ENCODE results near the gene NUDT16L1. TPM values are rescaled to one million over a fixed set of nuclear protein-coding genes. Genes with fewer than 3 reads are reported as not detected.
"Not testable (repeated sequence)": the region's sequence is repeated elsewhere in the genome, so short reads cannot be mapped to it uniquely, and the experiment has no call there.

Gene NUDT16L1
- polyA plus RNA-seq: 10 to 100 TPM; 22.0 to 47.2 (median 31.0) TPM

DNA sequence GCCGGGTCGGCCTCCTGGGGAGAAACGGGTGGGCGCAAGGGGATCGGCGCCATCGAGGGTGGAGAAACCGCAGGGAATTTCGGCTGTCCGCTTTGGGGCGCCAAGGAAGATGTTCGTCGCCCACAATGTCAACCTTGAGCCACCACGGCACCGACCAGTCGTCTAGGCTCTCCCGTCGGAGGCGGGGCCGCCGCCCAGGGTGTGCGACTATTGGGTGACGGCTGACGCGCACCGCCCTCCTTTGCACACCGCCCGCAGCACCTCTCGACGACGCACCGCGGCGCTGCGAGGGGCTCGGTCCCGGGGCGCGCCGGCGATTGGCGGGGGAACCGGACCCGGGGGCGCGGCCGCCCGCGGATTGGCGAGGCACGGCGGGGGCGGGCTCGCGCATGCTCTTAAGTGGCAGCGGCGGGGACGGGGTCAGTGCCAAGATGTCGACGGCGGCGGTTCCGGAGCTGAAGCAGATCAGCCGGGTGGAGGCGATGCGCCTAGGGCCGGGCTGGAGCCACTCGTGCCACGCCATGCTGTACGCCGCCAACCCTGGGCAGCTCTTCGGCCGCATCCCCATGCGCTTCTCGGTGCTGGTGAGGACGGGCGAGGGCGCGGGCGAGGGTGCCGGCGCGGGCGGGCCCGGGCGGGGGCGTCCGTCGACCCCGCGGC is at the start of gene NUDT16L1:
Gene NUDT16L1, plus strand, starts transcription at position 267 of the 660 bp plus-strand sequence. Its CDS starts 165 bp downstream, at position 432.
- WGBS, 3 donors: 0 to 1% (median 1%) methylated on average over 52 to 91 of the region's 91 CpGs
- no peak within 1 kb of the TSS for H3K27ac ChIP-seq (ENCODE audit: low read depth, low read length)

DNA sequence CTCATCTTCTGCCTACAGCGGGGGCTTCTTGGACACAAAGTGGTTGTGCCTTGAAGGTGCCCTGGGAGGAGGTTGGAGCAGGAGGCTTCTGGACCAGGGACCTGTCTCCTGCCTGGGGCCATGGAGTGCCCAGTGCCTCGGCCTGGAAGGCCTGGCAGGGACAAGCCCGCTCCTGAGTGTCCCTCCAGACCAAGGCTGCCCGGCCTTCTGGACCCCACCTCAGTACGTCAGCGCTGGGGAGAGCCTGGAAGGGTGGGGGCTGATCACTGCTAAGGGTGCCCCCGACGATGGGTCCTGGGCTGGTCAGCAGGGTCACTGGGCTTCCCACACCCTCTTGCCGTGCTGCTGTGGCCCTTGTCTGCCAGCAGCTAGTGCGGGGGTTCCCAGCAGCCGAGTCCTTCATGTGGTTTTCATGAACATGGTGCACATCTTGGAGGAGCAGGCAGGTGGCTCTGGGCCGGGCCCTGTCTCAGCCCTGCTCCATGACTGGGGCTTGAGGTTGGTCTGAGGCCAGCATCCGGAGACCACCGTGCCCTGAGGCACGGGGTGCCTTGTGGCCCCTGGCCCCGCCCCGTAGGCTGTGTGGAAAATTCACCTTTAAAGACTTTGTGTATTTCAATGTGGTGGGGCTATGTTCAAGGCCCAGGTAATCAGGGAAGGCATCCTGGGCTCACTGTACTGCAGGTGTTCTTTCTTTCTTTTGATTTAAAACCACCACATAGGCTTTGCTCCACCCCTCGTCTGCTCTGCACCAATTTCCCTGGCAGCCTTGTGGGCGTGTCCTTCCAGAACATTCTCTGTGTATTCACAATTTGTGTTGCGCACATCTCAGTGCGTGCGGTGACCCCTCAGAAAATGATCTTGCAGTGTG is 46.4 kb upstream of the NUDT16L1 start:
- whole genome bisulfite sequencing, 3 donors: 93 to 96% (median 95%) methylated on average over 22 of the region's 22 CpGs
- no peak overlapping the region for H3K27ac ChIP-seq (ENCODE audit: low read depth, low read length)

DNA sequence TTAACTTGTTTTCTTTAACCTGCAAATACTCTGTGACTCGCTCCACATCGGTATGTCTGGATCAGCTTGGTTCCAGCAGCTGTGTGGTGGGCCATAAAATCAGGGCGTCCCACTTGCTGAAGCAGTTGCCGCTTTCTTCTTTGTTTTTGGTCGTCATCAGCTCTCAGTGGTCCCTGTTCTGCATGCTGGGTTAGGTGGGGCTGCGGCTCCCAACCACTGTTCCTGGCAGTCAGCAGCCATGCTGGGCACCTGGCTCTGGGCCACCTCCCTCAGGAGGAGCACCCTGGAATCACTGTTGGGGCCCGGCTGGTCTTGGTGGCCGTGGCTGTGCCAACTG is 45.8 kb upstream of the NUDT16L1 start:
- WGBS, 3 donors: 95 to 98% (median 96%) methylated on average over 8 of the region's 8 CpGs
- H3K27ac ChIP-seq (ENCODE audit: low read depth, low read length): no peak overlapping the region

DNA sequence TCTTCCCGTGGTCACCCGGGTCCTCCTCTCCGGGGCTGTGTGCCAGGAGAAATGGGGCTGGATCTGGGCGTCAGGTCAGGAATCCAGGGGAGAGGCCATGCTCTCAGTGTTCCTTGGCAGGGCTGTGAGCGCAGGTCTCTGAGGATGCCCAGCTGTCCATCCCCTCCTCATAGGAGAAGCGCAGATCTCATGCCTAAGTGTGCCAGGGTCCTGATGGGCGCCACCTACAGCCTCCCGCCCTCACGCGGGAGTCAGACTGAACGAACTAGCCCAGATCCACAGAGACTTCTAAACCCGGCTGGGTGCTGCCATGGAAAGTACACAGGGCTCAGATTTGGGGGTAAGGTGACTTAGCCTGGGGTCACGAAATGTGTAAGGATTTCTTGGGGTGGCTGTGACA is 44.4 kb upstream of the NUDT16L1 start:
- WGBS, 3 donors: 69 to 94% (median 86%) methylated on average over 13 of the region's 13 CpGs
- no peak overlapping the region for H3K27ac ChIP-seq (ENCODE audit: low read depth, low read length)

DNA sequence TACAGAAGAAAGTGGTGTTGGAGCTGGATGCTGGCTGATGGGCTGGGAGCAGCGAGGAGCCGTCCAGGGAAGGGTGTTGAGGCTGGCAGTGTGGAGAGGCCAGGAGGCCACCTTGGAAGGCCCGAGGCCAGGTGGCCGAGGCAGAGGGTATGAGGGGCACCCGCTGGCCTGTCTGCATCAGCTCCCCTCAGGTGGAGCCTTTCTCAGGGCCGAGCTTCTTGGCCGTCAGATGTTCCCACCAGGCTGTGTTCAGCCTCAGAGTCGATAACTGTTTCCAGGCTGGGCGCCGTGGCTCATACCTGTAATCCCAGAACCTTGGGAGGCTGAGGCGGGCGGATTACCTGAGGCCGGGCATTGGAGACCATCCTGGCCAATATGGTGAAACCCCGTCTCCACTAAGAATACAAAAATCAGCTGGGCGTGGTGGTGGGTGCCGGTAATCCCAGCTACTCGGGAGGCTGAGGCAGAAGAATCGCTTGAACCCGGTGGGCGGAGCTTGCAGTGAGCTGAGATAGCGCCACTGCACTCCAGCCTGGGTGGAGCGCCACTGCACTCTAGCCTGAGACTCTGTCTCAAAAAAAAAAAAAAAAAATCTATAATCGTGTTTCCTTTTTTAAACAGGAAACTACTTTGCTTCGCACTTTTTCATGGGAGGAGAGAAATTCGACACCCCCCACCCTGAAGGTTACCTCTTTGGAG is 43.5 kb upstream of the NUDT16L1 start:
- no peak overlapping the region for H3K27ac ChIP-seq (ENCODE audit: low read depth, low read length)
- WGBS, 3 donors: 88 to 91% (median 89%) methylated on average over 24 to 25 of the region's 25 CpGs

DNA sequence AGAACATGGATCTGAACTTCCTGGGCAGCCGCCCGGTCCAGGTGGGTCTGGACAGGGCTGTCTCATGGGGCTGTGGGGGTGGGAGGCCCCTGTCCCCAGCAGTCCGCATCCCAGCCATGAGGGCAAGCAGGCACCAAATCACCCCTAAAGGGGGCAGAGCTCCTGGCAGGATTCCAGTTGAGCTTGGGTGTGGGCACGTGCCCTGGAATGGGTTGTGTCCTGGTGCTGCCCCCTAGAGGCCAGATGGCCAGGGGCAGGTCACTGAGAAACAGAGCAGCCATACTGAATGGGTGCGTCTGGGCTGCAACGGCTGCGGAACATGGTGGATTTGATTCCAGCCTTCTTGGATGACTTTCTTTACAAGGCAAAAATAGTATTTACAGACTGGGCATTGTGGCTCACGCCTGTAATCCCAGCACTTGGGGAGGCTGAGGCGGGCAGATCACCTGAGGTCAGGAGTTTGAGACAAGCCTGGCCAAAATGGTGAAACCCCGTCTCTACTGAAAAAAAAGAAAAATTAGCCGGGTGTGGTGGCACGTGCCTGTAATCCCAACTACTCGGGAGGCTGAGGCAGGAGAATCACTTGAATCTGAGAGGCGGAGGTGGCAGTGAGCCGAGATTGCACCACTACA is 42.8 kb upstream of the NUDT16L1 start:
- 80 to 83% (median 83%) methylated on average over 15 of the region's 15 CpGs for WGBS, 3 donors
- not testable (repeated sequence) for H3K27ac ChIP-seq (ENCODE audit: low read depth, low read length)

DNA sequence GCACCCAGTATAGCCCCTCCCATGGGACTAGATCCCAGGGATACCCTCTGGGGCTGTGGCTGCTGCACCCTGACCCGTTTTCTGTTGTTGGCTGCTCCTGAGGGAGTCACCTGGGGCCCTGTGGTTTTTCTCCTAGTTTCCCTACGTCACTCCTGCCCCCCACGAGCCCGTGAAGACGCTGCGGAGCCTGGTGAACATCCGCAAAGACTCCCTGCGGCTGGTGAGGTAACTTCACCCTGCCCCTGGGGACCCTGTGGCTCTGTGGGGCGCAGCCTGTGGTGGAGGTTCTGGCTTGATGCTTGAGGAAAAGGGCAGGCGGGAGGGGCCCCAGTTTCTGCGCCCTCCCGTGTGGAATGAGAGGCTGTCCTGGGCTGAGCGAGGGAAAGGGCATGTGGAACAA is 41.5 kb upstream of the NUDT16L1 start:
- 83 to 94% (median 93%) methylated on average over 13 of the region's 13 CpGs for WGBS, 3 donors

DNA sequence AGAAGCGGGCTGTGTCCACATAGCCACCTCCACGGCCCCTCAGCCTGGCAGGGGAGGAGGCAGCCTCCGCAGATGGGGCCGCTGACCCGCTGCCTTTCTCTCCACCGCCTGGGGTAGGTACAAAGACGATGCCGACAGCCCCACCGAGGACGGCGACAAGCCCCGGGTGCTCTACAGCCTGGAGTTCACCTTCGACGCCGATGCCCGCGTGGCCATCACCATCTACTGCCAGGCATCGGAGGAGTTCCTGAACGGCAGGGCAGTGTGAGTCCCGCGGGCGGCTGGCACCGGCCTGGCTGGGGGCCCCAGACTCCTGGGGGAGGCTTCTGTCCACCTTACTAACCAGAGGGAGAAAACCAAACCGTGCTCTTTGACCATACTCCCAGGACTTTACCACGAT is 40.8 kb upstream of the NUDT16L1 start:
- WGBS, 3 donors: 87 to 96% (median 94%) methylated on average over 24 to 25 of the region's 25 CpGs
- H3K27ac ChIP-seq (ENCODE audit: low read depth, low read length): no peak overlapping the region

More for the DNA sequence above, 41.5 kb upstream of the NUDT16L1 start:
- H3K27ac ChIP-seq (ENCODE audit: low read depth, low read length): no peak overlapping the region

DNA sequence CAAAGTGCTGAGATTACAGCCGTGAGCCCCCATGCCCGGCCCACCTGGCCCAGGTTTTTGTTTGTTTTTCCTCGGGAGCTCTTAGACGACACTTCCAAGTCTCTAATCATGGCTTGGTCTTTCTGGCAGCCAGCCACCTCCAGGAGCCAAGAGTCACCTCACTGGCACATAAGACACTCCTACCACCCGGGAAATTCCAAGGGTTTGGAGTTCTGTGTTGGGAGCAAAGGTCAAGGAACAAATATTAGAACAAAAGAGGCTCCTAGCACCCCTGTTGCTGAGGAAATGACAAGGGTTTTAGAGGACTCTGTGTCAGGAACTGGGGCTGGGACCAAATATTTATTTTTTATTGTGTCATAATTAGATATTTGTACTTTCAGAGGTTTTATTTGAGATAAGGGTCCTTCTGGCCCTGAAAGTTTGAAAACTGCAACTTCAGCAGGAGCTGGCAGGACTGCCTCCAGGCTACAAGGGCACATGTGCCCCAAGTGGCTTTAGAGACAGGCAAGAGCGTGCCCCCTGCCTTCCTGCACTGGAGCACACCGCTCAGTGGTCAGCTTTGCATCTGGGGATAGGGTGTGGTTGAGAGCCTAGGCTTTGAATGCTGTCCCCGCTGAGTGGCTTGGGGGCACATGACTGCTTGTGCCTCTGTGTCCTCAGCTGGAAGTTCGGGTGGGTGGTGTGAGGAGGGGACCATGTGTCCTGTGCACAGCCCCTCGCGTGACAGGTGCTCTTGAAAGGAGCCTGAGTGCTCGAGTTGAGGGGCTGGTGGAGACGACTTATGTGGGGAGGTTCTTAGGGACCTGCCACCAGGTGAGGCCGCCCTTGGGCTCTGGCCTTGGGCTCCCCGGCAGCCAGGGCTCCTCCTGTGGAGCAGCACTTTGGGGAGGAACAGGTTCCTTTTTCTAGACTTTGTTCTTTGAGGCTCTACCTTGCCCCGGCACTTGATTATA is 39.1 kb upstream of the NUDT16L1 start:
- 35 to 87% (median 79%) methylated on average over 16 of the region's 16 CpGs for WGBS, 3 donors
- H3K27ac ChIP-seq (ENCODE audit: low read depth, low read length): no peak overlapping the region

DNA sequence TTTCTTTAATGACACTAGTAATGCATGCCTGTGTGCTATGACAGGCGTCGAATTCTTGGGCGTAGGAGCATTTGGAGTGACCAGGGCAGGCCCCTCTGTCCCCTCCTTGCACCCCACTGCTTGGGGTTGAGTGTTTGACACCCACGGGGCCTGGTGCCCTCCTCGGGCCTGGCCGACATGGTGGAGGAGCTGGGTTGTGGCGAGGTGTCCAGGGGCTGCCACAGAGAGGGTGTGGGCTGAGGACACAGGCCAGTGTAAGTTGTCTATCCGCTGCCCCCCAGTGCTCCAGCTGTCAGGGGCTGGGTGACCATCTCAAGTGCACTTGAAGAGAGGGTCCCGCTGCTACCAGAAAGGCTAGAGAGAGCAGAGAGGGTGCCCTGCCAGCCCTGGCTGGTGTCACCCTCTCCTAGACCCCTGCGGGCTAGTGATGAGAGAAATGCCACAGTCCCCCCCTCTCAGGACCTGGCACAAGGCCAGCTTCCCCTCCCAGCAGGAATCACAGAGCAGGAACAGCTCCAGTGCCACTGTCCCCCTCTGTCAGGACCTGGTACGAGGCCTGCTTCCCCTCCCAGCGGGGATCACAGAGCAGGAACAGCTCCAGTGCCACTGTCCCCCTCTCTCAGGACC is 38.3 kb upstream of the NUDT16L1 start:
- no peak overlapping the region for H3K27ac ChIP-seq (ENCODE audit: low read depth, low read length)
- 69 to 94% (median 89%) methylated on average over 12 of the region's 12 CpGs for WGBS, 3 donors

DNA sequence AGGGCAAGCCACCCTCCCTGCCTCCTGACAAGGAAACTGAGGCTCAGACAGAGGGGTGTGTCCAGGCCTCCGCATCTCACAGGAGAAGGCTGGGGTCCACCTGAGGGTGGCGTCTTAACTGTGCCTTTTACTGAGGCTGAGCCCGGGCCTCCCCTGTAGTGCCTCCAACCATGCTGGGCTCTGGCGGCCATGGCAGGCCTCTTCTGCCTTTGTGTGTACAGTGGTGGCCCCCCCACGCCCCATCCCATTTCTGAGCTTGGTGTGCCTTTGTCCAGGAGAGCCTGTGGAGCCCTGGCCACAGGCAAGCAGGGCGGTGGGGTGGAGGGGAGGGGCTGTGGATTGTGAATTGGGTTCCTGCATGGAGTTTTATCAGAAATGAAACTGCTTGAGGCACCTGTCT is 37.6 kb upstream of the NUDT16L1 start:
- no peak overlapping the region for H3K27ac ChIP-seq (ENCODE audit: low read depth, low read length)
- WGBS, 3 donors: 94 to 98% (median 96%) methylated on average over 6 of the region's 6 CpGs

DNA sequence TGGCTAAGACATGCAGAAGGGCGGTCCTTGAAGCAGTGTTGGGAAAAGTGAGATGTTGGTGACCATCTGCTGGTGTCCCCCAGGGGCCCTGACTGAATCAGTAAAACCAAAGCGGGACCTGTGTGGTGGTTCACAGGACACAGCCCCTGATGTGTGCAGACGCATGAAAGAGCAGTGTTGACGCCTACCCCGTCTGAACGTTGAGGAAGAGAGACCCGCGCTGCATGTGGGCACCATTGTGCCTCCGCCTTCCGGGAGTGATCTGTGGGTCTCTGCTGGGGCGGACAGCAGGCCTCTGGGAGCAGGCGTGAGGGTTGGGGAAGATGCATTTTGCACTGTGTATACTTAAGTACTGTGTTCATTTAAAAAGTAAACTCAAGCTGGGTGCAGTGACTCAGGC is 37.1 kb upstream of the NUDT16L1 start:
- no peak overlapping the region for H3K27ac ChIP-seq (ENCODE audit: low read depth, low read length)
- WGBS, 3 donors: 94 to 96% (median 95%) methylated on average over 12 of the region's 12 CpGs

DNA sequence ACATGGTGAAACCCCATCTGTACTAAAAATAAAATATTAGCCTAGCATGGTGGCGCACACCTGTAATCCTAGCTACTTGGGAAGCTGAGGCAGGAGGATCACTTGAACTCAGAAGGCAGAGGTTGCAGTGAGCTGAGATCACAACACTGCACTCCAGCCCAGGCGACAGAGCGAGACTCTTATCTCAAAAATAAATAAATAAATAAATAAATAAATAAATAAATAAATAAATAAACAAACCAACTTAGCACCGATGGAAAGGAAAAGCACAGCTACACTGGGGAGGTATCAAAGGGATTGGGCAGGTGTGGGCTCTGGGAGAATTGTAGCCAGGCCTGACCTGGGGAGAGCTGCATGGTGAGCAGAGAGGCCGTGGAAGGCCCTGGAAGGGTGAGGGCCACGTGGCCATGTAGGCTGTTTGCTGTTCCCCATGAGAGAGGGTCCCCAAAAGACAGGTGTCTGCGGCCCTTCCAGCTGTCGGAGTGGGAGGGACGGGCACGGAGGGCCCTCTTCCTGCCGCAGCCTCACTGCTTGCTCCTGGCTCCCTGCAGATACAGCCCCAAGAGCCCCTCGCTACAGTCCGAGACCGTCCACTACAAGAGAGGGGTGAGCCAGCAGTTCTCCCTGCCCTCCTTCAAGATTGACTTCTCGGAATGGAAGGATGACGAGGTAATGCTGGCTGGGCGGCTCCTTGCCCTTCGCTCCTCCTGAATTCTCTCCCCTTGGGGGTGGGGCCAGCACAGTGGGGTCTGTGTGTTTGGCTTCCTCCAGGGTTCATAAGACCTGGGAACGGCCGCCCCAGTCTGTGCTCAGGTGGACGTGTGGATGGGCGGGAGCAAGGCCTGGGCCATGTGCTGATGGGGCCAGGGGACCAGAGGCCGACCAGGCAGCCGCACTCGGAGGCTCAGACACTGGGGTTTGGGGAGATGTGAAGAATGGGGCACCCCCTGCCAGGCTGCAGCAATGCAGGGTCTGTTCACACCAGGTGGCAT is 36.4 kb upstream of the NUDT16L1 start:
- no peak overlapping the region for H3K27ac ChIP-seq (ENCODE audit: low read depth, low read length)
- 91 to 96% (median 95%) methylated on average over 25 of the region's 25 CpGs for WGBS, 3 donors

DNA sequence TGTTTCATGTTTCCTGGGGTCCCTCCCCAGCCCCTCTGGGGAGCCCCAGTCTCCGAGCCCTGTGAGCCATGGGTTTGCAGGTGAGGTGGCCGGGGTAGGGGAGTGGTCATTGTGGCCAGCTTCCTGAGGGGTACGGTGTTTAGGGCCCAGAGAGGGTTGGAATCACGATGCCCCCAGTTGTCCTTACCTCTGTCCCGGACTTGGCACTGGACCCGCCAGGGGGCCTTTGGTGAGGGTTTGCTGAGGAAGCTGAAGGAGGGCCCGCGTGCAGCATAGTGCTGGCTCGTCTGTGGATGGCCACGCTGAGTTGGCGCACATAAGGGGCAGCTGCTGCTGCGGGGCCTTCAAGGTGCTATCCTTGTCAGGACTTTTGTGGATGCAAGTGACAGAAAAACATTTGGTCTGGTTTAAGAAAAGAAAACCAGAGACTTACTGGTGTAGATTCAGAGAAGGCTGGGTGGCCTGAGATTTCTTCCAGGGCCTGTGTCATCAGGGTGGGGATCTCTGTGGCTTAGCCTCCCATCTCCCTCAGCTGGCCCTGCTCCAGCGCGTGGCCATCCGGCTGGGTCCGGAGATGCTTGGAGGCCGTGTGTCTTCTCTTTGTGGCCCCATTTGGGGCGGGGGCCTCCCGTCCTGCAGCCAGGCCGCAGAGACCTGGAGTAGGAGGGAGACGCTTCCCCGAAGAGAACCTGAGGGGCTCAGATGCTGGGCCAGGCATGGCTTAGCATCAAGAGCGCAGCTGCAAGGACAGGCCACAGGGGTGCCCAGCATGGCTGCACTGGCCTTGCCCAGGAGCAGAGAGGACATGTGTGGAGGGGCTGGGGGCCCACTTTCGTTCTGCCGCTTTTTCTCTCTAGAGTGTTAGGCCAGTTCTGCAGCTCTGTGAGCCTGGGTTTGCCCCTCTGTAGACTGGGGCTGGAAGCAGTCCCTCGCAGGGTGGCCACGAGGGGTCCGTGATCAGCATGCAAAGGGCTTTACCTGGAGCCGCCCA is 33.7 kb upstream of the NUDT16L1 start:
- no peak overlapping the region for H3K27ac ChIP-seq (ENCODE audit: low read depth, low read length)
- 82 to 92% (median 85%) methylated on average over 28 to 29 of the region's 29 CpGs for WGBS, 3 donors

DNA sequence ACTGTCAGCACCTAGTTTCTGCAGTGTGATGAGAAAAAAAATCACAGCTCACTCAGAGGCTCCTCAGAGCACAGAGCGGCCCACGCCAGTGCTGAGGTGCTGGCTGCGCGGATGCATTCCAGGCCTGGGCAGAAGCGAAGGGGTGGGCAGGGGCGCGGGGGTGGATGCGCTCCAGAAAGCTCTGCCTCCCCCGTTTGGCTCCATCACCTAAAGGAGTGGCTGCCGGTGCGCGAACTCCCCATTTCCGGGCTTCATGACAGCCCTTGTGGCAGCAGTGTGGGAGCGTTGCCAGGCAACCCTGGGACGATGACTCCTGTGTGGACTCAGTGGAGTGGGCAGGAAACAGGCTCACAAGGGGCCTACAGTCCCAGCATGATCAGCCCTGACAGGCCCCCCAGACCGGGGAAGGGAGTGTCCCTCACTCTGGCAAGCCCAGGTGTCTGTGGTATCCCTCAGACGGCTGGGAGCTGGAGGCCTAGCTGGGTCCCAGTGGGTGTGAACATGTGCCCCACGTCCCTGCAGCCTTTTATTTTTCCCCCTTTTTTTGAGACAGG is 32.8 kb upstream of the NUDT16L1 start:
- H3K27ac ChIP-seq (ENCODE audit: low read depth, low read length): no peak overlapping the region
- 32 to 67% (median 35%) methylated on average over 18 of the region's 18 CpGs for WGBS, 3 donors
